HK-2 (cell line): ENCODE data around the gene MTUS2.
A peak's percentile ranks its signal among the peaks of the same experiment; 100 is the strongest.
"Not testable (repeated sequence)": the region's sequence is repeated elsewhere in the genome, so short reads cannot be mapped to it uniquely, and the experiment has no call there.

Source experiments
- DNase-seq: peaks from one replicate; pipeline ENCODE4 v3.0.0-alpha.2; 2018; ENCODE audit not compliant: unreplicated experiment

MTUS2 gene

DNA sequence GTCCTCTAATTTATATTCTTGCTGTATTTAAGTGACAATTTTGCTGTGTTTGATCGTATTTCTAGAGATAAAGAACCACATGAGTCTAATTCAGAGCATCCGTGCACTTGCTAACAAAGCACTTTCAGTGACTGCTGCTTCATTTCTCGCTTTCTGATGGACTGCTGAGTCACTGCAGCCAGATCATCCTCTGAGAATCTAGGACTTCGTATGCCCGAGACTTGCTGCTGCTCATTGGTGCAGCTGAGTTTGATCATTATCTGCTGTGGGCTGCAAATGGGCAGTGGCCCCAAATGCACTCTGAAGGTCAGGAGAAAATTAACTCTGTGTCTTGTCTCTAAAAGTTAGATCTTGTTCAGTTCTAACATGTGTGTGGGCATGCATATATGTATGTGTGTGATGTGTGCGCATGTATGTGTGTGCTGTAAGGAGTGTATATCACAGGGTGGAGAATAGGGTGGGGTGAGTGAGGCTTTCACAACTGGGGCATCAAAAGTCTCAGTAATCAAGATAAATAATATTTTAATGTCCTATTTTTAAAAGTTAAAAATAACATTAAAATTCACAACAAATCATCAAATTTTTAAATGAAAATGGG is 342.6 kb downstream of the MTUS2 start:
- peak; percentile 42 for DNase-seq

DNA sequence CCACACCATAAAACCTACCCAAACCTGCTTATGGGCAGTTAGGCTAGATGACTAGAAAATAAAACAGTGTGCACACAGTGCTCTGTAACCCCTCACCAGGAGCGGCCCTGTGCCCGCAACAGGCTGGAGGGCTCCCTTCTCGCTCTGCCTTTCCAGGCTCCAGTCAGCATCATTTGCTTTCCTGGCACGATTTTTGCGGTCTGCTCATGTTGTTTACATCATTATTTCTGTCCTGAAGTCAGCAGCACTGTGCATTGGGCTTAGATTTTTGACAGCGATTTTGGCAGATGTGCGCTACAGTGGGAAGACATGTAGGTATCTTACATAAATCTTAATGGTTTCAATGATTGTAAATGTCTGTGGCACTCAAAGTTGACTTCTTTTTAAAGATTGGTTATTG is 344.0 kb downstream of the MTUS2 start:
- DNase-seq: no peak

DNA sequence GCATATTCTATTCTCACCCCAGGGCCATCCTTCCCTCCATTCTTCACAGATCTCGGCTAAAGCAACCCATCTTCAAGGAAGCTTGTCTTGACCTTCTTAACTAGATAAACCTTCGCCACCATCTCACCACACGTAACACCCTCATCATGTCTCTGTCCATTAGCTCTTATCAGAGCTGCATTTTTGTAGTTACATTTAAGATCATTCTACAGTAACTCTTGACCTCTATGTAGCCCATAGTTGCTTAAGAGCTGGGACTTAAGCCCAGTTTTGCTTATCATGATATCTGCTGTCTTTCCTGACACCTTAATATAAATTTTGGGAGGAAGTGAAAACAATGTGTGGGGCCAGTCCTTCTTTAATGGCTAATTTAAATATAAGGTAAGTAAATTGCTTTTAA is 345.1 kb downstream of the MTUS2 start:
- no peak for DNase-seq

DNA sequence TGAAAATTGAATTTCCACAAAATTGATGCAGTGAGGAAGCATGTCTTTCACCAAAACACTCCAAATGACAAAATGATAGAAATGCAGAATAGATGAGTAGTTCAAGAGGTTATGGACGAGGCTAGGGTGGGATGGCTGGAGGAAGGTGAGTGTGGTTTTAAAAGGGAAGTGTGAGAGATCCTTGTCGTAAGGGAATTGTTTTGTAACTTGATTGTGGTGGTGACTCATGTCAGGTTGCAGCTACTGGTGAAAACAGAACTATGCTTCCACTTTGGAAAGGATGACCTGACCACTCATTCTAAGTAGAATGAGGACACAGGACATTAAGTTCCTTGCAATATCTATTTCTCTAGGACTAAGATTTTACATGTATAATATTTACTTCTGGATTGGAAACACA is 345.7 kb downstream of the MTUS2 start:
- DNase-seq: no peak

DNA sequence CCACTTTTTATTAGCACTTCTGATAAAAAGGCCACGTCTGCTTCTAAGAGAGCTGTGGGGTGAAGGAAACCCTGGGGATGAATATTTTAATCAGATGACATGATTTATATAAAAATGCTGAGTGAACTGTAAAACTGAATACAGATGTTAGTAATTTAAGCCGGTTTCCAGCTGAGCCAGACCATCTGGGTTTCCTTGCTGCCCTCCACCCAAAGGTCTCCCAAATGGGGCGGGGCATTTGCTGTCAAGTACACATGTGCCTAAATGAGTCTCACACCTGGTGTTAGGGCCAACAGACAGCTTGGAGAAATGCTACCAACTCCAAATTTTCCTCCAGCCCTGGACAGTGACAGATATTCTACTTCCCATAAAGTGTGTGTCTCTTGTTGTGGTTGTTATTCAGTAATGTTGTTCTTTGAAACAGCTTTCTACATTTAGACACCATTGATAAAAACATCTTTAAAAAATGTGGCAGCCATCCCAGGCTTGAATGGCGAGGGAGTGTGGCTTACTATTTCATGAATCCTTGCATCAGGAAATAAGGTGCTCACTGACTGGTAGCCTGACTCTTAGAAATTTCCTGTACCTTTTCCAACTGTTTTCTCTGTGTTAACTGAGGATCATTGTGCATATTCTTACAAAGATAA is 350.4 kb downstream of the MTUS2 start:
- no peak for DNase-seq

DNA sequence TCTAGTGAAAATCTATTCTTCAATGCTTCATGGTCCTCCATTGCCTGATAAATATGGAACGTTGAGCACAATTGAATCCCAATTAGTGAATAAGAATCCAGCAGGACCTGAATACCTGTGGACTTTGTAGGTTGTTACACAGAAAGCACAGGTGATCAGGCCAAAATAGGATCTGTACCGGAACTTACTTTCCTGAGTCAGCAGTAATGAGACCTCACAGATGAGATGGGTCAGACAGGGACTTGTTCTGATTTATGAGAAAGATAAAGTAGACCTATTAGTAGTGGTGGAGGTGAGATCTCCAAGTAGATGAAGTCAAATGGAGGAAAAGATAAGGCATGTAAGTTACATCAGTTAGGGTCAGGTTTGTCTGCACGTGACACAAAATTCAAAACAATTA is 351.1 kb downstream of the MTUS2 start:
- DNase-seq: no peak

DNA sequence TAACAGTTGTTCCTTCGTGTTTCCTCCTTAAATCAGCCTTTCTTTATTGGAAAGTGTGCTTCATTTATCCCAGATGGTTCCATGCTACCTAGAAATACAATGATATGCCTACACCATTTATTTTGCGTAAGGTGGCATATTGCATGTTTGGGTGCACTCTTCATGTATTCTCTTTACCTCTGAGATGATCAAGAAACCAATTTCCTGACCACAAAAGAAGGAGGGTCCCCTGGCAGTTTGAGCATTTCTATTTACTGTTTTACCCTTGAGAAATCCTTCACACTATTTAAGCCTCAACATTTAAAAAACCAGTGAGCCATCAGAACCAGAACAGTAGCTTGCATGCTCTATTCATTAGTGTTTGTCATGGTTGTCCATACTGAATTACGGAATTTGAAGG is 354.0 kb downstream of the MTUS2 start:
- DNase-seq: no peak

DNA sequence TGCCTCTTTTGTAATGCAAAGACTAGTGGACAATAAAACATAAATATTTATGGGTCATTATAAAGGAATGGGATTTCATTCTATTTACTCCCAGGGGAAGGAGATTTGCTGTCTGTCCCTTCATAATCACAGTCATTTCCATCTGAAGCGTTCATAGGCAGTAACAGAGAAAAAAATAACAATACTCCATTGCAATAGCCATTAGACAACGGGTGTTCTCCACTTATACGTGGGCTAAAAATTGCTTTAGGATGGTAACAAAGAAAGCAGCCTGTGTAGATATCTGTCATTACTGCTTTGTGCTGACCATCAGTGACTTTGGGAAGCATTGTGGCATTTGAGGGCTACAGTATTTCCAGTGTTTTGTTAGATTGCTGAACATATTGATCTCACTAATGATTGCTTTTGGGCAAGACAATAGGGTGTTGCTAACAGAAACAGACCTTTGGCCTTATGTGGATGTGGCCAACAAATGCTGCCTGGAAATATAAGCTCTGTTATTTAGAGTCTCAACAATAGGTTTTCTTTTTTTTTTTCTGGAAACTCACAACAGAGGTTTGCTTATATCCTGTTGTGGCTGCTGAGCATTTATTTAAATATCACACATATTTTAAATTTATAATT is 355.2 kb downstream of the MTUS2 start:
- DNase-seq: no peak

DNA sequence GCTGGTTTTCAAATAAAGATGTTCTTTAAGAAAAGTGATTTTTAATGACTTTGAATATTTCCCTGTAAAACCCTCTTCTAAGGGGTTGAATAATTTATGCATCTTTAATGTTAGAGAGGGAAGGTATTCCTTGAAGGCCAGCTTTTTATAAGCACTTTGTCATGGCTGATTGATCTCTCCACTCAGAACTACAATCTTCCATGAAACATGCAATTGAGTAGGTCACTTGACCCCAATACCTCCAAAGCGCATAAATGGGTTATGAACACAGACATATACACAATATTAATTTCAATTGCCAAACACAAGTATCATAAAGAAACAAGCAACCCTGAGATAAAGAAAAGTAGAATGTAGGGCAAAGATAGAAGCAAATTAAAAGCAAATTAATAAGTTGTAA is 359.9 kb downstream of the MTUS2 start:
- no peak for DNase-seq

DNA sequence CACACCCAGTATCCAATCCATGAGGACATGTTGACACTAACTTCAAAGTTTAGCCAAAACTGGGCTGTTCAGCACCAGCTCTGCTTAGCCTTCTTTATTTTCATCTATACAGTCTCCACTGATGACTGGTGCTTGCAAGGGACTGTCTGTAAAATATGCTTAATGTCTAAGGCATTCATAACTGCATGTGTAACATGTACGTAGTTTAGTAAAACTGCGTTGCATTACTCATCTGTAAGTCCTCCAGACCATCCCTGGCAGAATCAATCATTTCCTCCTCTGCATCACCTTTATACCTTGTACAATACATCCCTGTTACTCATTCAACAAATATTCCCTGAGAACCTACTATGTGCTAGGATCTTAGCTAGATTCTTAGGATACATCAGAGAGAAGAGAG is 362.1 kb downstream of the MTUS2 start:
- DNase-seq: no peak

DNA sequence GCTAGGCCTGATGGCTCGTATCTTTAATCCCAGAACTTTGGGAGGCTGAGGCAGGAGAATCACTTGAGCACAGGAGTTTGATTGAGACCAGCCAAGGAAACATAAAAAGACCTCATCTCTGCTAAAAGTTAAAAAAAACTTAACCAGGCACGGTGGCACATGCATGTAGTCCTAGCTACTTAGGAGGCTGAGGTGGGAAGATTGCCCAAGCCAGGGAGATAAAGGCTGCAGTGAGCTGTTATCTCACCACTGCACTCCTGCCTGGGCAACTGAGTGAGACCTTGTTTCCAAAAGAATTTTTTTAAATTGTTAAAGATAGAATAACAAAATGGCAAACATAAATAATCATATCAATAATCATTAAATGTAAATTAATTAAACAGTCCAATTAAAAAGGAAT is 365.8 kb downstream of the MTUS2 start:
- no peak for DNase-seq

DNA sequence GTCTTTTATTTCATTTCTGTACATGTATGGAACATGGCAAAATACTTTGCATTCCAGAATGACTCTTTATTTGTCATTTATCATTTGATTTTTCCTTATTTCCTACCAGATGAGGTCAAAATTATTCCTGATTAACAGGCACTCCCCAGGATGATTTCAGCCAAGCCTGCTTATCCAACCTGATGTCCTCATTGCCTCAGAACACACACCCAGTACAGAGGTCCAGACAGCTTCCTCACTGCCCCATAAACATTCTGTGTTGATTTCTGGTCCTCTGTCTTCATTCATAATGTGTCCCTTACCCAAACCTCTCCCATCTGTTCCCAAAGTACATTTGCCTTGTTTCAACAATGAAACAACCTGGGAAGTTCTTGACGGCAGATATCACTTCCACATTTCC is 367.4 kb downstream of the MTUS2 start:
- DNase-seq: no peak

DNA sequence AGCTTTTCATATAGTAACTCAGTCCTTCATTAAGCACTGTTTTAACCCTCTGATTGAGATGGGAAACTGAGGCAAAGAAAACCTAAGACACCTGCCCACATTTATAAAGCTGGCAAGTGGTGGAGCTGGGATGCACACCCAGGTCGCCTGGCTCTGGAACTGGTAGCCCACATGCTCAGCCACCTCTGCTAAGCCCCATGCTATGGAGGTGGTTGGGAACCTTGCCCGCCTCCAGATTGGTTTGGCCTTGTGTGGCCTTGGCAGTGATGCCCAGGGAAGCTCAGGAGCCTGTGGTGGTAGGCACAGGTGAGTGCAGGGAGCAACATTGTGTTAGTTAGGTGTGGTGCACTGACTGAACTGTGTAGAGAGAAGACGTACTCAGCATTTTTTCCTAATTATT is 370.2 kb downstream of the MTUS2 start:
- DNase-seq: no peak

DNA sequence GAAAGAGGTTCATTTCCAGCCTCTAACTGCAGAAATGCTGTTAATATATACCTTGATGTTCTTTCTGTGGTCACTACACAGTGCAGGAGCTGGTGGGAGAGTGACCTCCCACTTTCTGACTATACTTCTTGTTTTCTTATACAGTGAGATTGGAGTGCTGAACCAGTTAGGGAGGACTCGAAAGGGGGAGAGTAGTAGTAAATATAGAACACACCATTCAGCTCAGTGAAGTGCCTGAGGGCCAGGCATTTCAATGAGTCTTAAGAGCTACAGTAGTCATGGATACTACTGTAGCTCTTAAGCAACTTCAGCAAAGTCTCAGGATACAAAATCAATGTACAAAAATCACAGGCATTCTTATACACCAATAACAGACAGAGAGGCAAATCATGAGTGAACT is 372.9 kb downstream of the MTUS2 start:
- no peak for DNase-seq

DNA sequence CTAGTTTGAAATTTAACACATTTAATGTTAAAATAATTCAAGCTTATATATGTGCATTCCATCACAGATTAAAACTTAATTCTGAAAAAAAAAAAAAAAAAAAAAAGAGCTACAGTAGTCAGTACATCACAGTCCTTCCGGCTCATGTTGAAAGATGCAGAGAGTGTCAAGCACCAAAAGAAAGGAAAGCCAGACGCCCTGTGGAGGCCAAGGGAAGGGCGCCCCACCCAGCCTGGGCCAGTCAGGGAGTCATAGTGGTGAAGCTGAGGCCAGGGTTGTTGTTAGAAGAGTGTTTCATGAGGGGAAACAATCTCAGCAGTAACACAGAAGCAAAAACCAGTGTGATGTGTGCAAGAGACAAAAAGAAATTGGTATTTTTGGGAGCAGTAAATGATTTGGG is 375.3 kb downstream of the MTUS2 start:
- no peak for DNase-seq

DNA sequence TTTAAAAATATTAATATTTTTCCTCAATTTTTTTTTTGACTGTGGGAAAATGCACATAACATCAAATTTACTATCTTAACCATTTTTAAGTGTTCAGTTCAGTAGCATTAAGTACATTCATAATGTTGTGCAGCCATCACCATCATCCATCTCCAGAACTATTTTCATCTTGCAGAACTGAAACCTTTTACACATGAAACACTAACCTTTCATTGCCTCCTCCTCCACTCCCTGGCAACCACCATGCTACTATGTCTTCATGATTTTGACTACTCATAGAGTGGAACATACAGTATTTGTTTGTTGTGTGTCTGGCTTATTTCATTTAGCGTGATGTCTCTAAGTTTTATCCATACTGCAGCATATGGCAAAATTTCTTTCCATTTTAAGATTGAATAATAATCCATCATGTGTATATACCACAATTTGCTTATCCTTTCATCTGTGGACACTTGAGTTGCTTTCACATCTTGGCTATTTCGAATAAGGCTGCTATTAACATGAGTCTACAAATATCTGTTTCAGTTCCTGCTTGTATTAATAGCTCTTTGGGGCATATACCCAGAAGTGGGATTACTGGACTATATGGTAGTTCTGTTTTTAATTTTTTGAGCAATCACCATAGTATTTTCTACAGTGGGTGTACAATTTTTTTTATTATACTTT is 376.4 kb downstream of the MTUS2 start:
- no peak for DNase-seq

DNA sequence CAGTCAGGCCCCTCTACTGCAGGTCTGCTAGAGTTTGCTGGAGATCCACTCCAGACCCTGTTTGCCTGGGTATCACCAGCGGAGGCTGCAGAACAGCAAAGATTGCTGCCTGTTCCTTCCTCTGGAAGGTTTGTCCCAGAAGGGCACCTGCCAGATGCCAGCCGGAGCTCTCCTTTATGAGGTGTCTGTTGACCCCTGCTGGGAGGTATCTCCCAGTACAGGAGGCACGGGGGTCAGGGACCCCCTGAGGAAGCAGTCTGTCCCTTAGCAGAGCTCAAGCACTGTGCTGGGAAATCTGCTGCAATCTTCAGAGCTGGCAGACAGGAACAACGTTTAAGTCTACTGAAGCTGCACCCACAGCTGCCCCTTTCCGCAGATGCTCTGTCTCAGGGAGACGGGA is 382.6 kb downstream of the MTUS2 start:
- DNase-seq: not testable (repeated sequence)

DNA sequence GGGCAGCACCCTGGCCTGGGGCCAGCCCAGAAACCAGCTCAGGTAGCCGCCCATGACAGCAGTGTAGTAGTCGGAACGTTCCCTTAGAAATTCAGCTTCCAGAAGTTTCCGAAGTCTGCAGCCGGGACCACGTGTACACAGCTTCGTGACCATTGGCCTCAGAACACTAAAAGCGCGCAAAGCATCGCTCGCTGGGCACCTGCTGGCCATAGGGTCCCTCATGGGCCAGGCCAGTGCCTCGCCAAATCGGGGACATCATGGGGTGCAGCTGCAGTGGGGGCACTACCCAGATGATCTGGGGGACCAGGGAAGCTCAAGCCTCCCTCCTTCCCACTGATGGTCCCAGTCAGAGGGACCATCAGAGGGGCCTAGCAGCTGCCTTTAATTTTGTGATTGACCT is 384.5 kb downstream of the MTUS2 start:
- DNase-seq: no peak

DNA sequence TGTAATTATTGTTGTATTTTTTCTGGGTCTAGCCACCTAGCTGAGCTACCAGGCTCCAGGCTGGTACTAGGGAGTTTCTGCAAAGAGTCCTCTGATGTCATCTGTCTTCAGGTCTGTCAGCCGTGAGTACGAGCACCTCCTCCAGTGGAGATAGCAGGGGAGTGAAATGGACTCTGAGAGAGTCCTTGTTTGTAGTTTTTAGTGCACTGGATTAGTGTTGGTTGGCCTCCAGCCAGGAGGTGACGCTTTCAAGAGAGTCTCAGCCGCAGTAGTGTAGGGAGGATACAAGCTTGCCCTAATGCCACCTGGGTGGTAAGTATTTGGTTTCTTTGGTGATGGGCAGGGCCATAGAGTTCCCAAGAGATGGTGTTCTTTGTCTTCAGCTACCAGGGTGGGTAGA is 390.5 kb downstream of the MTUS2 start:
- no peak for DNase-seq

DNA sequence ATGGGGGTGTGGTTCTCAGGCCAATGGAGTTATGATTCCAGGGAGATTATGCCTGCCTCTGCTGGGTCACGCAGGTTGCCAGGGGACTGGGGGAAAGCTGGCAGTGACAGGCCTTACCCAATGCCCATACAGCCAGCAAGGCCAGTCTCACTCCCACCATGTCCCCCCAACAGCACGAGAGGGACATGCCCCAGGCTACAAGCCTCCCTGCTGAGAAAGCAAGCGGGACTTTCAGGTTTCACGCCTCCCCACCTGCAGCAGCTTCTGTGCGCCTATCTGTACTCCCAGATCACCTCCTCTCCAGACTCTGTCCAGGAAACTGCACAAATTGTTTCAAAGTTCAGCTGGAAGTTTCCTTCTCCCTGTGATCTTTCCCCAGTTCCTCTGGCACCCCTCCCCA is 391.0 kb downstream of the MTUS2 start:
- not testable (repeated sequence) for DNase-seq

DNA sequence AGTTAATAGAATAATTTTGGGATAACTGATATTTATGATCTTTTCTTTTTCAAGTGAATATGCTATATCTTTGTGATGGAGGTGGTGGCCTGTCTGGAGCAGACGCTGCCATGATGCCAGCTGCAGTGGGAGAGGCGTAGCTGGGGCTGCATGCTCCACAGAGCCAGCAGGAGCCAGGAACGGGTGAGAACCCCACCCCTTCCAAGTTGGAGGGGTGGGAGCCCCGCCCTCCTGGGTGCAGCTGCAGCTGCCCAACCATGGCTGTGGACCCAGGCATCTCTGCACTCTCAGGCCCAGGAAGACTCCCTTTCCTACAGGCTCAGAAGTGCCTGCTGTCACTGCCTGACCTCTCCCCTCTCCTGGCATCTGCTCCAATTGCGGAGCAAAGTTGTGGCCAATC is 402.3 kb downstream of the MTUS2 start:
- DNase-seq: no peak

DNA sequence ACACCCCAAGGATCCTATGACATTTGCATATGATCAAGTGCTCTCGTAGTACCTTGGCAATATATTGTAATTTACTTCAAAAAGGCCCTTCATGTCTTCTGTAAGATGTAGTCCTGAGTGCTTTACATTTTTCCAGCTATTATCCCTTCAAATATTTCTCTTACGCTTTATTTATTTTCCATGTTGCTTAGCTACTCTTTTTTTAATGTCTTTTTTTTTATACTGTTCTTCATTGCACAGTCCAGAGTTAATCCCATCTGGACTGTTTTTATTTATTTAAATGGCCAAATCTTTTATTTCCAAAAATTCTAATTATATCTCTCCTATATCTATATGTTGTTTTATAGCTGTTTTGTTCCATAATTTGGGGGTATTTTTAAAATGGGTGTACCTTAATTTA is 404.1 kb downstream of the MTUS2 start:
- DNase-seq: no peak

DNA sequence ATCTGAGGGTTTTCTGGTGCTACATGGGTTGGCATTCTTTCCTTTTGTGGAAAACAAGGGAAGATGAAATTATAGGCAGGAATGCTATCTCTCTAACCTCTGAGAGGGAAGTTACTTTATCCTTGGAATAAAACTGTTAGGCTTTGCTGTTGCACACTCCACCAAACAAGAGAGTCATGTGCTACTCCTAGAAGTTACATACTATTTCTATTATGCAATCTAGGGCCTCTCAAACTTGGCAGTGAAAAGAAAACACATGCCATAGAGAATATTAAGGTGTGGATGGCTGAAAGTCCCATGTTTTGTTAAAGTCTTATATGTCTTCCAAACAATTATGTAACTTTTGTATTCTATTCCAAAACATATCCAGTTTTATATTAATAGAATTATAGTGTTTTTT is 407.4 kb downstream of the MTUS2 start:
- no peak for DNase-seq
